MCF 10A (cell line): Measurements from ENCODE around the gene PSMG1. TPM values are rescaled to one million over a fixed set of nuclear protein-coding genes. Genes with fewer than 3 reads are reported as not detected.

Experiments
- BruUV-seq: library from RNA; stranded (reverse); fragments of 400-500 nt; replicated peaks from 2 replicates; lab custom pipeline; 2021; lab: Mats Ljungman, UMichigan
- CTCF ChIA-PET: fragments of 300-600 bp; sonication (Branson Sonifier 250); formaldehyde crosslinking; extraction: SDS; loops from one replicate; lab custom pipeline; 2021; ENCODE audit warnings: antibody characterized with exemption, inconsistent platforms; lab: Yijun Ruan, JAX
- POLR2A ChIA-PET: fragments of 300-600, 350-650 bp; sonication (Branson Sonifier 250); formaldehyde crosslinking; extraction: SDS; loops from one replicate; lab custom pipeline; 2020; ENCODE audit warnings: antibody characterized with exemption, inconsistent platforms; lab: Yijun Ruan, JAX
- DNase-seq: peaks from one replicate; pipeline ENCODE4 v3.0.0-alpha.2; 2018; ENCODE audit not compliant: unreplicated experiment
- H3K27ac Mint-ChIP-seq: one replicate; pipeline ENCODE4 v1.8.0; 2022; ENCODE audit warnings: mild to moderate bottlenecking, low read depth, mixed read lengths; ENCODE audit not compliant: unreplicated experiment
- H3K27me3 Mint-ChIP-seq: one replicate; pipeline ENCODE4 v1.8.0; 2022; ENCODE audit warnings: mixed read lengths; ENCODE audit not compliant: insufficient read depth, unreplicated experiment
- H3K36me3 Mint-ChIP-seq: one replicate; pipeline ENCODE4 v1.8.0; 2022; ENCODE audit warnings: mild to moderate bottlenecking, moderate library complexity, mixed read lengths; ENCODE audit not compliant: insufficient read depth, unreplicated experiment
- H3K4me1 Mint-ChIP-seq: one replicate; pipeline ENCODE4 v1.8.0; 2022; ENCODE audit warnings: mixed read lengths; ENCODE audit not compliant: insufficient read depth, unreplicated experiment
- H3K4me3 Mint-ChIP-seq: one replicate; pipeline ENCODE4 v1.8.0; 2022; ENCODE audit warnings: mild to moderate bottlenecking, moderate library complexity, mixed read lengths; ENCODE audit not compliant: unreplicated experiment
- H3K9me3 Mint-ChIP-seq: one replicate; pipeline ENCODE4 v1.8.0; 2022; ENCODE audit warnings: mixed read lengths; ENCODE audit not compliant: unreplicated experiment
- CTCF ChIP-seq: fragments of 200-600 bp; IDR thresholded peaks from one replicate; pipeline ENCODE4 v1.8.0; 2022; ENCODE audit warnings: antibody characterized with exemption, mild to moderate bottlenecking; ENCODE audit not compliant: unreplicated experiment
- intact Hi-C: fragments of 100-400 bp; cut with micrococcal nuclease; formaldehyde crosslinking; loops from 2 replicates; pipeline ENCODE4 v1.14.1; 2022
- total RNA-seq: library from RNA; stranded (reverse); gene quantifications from 2 replicates; pipeline ENCODE4 v1.2.3, GENCODE V29; 2022

The PSMG1 gene
- total RNA-seq, 1 experiment from 2014 or later, result 116 TPM

GRCh38 chr21:39176271-39176709 lies 7.0 kb downstream of the PSMG1 start:
- BruUV-seq, result no TSS peak
- intact Hi-C loops, result no loop called here
- Mint-ChIP-seq H3K4me3 (no peak overlapping the region), H3K4me1 (peaks cover 18% of the 10 kb centered on the region), H3K9me3 (no peaks in the 10 kb centered on the region), H3K27me3 (no peaks in the 10 kb centered on the region), H3K36me3 (peaks cover 53% of the 10 kb centered on the region), H3K27ac (no peak overlapping the region)
- ChIA-PET POLR2A (no interaction called here), CTCF (interaction anchor here (0.6 to 2.1 kb wide), 10 partner anchors 9 to 671 kb away, joined by 3 to 15 read pairs (median 4); no protein-coding TSS in a partner anchor)
- no peak for DNase-seq
- TF ChIP-seq CTCF, result no peak

GRCh38 chr21:39175665-39176064 lies 7.6 kb downstream of the PSMG1 start:
- H3K27me3 Mint-ChIP-seq, result no peaks in the 10 kb centered on the region
- no peaks in the 10 kb centered on the region for H3K9me3 Mint-ChIP-seq
- peaks cover 55% of the 10 kb centered on the region for H3K36me3 Mint-ChIP-seq
- intact Hi-C loops, result no loop called here
- peaks cover 15% of the 10 kb centered on the region for H3K4me1 Mint-ChIP-seq
- CTCF ChIA-PET, result interaction anchor here (1.2 to 2.1 kb wide), 2 partner anchors 38 to 439 kb away, joined by 4 to 15 read pairs; no protein-coding TSS in a partner anchor
- POLR2A ChIA-PET, result no interaction called here
- no peak for TF ChIP-seq CTCF
- H3K4me3 Mint-ChIP-seq, result no peak overlapping the region
- DNase-seq, result no peak
- BruUV-seq, result no TSS peak
- H3K27ac Mint-ChIP-seq, result no peak overlapping the region

- H3K36me3 Mint-ChIP-seq, result peaks cover 51% of the 10 kb centered on the region
- H3K27ac Mint-ChIP-seq, result no peak overlapping the region
- no peaks in the 10 kb centered on the region for H3K9me3 Mint-ChIP-seq
- intact Hi-C loops, result no loop called here
- peaks cover 10% of the 10 kb centered on the region for H3K4me1 Mint-ChIP-seq
- no TSS peak for BruUV-seq
- TF ChIP-seq CTCF, result peak; percentile 46
- DNase-seq, result peak; percentile 28
- no peak overlapping the region for H3K4me3 Mint-ChIP-seq
- ChIA-PET POLR2A (interaction anchor here (2.1 kb wide), 1 partner anchor 8 kb away, joined by 6 read pairs; the partner anchor contains the start of gene PSMG1), CTCF (interaction anchor here (0.6 to 0.9 kb wide), 3 partner anchors 62 to 670 kb away, joined by 3 to 4 read pairs (median 3); no protein-coding TSS in a partner anchor)
- H3K27me3 Mint-ChIP-seq, result no peaks in the 10 kb centered on the region
These were observed 8.1 kb downstream of the PSMG1 start for GRCh38 chr21:39175154-39175553.

- Mint-ChIP-seq H3K4me3 (no peak overlapping the region), H3K36me3 (peaks cover 42% of the 10 kb centered on the region), H3K27me3 (no peaks in the 10 kb centered on the region), H3K27ac (no peak overlapping the region), H3K4me1 (peaks cover 6% of the 10 kb centered on the region), H3K9me3 (no peaks in the 10 kb centered on the region)
- no TSS peak for BruUV-seq
- intact Hi-C loops, result no loop called here
- ChIA-PET CTCF (interaction anchor here (0.6 to 1.4 kb wide), 7 partner anchors 63 to 1481 kb away, joined by 3 to 4 read pairs (median 3); no protein-coding TSS in a partner anchor), POLR2A (interaction anchor here (0.6 to 2.1 kb wide), 3 partner anchors 9 to 368 kb away, joined by 3 to 6 read pairs (median 4); partner anchors contain the start of genes ETS2 and PSMG1)
- DNase-seq, result no peak
- no peak for TF ChIP-seq CTCF
These were observed 9.3 kb downstream of the PSMG1 start for GRCh38 chr21:39173716-39174680.
